MCF 10A (cell line): Measurements from ENCODE around the gene UTS2B. TPM values are rescaled to one million over a fixed set of nuclear protein-coding genes. Genes with fewer than 3 reads are reported as not detected.

Experiments
- Bru-seq: library from RNA; stranded (reverse); fragments of 400-500 nt; gene quantifications from one replicate; lab custom pipeline; 2021; lab: Mats Ljungman, UMichigan
- BruChase-seq, 2 experiments: library from RNA; stranded (reverse); fragments of 400-500 nt; gene quantifications; one replicate each; lab custom pipeline; 2021; lab: Mats Ljungman, UMichigan
- BruUV-seq: library from RNA; stranded (reverse); fragments of 400-500 nt; replicated peaks from 2 replicates; lab custom pipeline; 2021; lab: Mats Ljungman, UMichigan
- CTCF ChIA-PET: fragments of 300-600 bp; sonication (Branson Sonifier 250); formaldehyde crosslinking; extraction: SDS; loops from one replicate; lab custom pipeline; 2021; ENCODE audit warnings: antibody characterized with exemption, inconsistent platforms; lab: Yijun Ruan, JAX
- POLR2A ChIA-PET: fragments of 300-600, 350-650 bp; sonication (Branson Sonifier 250); formaldehyde crosslinking; extraction: SDS; loops from one replicate; lab custom pipeline; 2020; ENCODE audit warnings: antibody characterized with exemption, inconsistent platforms; lab: Yijun Ruan, JAX
- DNase-seq: peaks from one replicate; pipeline ENCODE4 v3.0.0-alpha.2; 2018; ENCODE audit not compliant: unreplicated experiment
- H3K27ac Mint-ChIP-seq: one replicate; pipeline ENCODE4 v1.8.0; 2022; ENCODE audit warnings: mild to moderate bottlenecking, low read depth, mixed read lengths; ENCODE audit not compliant: unreplicated experiment
- H3K27me3 Mint-ChIP-seq: one replicate; pipeline ENCODE4 v1.8.0; 2022; ENCODE audit warnings: mixed read lengths; ENCODE audit not compliant: insufficient read depth, unreplicated experiment
- H3K36me3 Mint-ChIP-seq: one replicate; pipeline ENCODE4 v1.8.0; 2022; ENCODE audit warnings: mild to moderate bottlenecking, moderate library complexity, mixed read lengths; ENCODE audit not compliant: insufficient read depth, unreplicated experiment
- H3K4me1 Mint-ChIP-seq: one replicate; pipeline ENCODE4 v1.8.0; 2022; ENCODE audit warnings: mixed read lengths; ENCODE audit not compliant: insufficient read depth, unreplicated experiment
- H3K4me3 Mint-ChIP-seq: one replicate; pipeline ENCODE4 v1.8.0; 2022; ENCODE audit warnings: mild to moderate bottlenecking, moderate library complexity, mixed read lengths; ENCODE audit not compliant: unreplicated experiment
- H3K9me3 Mint-ChIP-seq: one replicate; pipeline ENCODE4 v1.8.0; 2022; ENCODE audit warnings: mixed read lengths; ENCODE audit not compliant: unreplicated experiment
- intact Hi-C: fragments of 100-400 bp; cut with micrococcal nuclease; formaldehyde crosslinking; loops from 2 replicates; pipeline ENCODE4 v1.14.1; 2022
- long read RNA-seq: library from polyadenylated mRNA; stranded (forward); transcript quantifications from one replicate; pipeline ENCODE4 v2.0.0, GENCODE V29; 2022
- total RNA-seq: library from RNA; stranded (reverse); gene quantifications from 2 replicates; pipeline ENCODE4 v1.2.3, GENCODE V29; 2022
- TF ChIP-seq, protein P1 (sequence below): fragments of 200-600 bp; IDR thresholded peaks from one replicate; pipeline ENCODE4 v1.8.0; 2022; ENCODE audit warnings: antibody characterized with exemption, mild to moderate bottlenecking; ENCODE audit not compliant: unreplicated experiment

The UTS2B gene, protein sequence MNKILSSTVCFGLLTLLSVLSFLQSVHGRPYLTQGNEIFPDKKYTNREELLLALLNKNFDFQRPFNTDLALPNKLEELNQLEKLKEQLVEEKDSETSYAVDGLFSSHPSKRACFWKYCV
- total RNA-seq (0.26 TPM in 1 of 2 replicates, not detected in the other), Bru-seq, nascent RNA (percentile 18 among the genes with signal in this experiment), BruChase-seq, experiment 1, labeled RNA remaining after a 6-hour chase (percentile 13 among the genes with signal in this experiment), BruChase-seq, experiment 2, labeled RNA remaining after a 2-hour chase (percentile 11 among the genes with signal in this experiment)
- long read RNA-seq: 0 reads

DNA sequence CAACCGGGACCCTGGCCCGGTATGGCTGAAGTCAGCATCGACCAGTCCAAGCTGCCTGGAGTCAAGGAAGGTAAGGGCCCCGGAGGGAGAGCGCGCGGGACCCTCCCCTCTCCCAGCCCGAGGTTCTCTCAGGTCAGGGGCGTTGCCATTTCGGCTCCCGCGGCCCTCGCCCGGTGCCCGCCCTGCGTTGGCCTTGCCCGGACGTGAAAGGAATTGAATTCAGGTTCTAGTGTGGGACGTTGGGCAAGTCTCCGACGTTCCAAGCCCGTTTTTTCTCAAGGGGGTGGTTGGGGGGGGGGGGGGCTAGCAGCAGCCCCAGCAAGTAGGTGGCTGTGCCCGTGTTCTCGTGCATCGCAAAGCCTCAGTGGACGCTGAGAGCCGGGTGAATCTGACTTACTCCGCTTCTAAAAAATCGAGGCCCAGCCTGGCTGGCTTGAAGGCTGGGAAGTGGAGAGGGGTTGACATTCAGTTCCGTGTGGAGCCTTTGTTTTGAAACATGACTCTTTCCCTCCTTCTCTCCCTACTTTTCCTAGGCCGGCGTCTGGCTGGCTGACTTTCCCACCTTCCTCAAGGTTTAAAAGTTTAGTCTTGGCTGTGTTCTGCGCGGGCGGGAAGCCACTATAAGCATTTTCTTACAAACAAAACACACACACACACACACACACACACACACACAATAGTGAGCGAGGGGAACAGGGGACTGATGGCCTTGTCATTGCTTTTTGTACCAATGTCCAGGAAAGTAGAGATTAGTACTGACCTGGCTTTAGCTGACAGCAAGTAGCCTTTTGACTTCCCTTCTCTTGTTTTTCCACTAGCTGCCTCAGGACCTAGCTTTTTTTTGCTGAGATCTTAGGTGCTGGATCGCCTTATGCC, at the start of gene UTS2B:
Gene UTS2B, minus strand, starts transcription at position 873 of the 876 bp plus-strand sequence. CDS start 48,337 bp downstream, outside the sequence.
- intact Hi-C loops: loop anchor here (2.0 to 5.0 kb wide), 3 partner anchors 27 to 613 kb away; no protein-coding TSS in a partner anchor
- H3K27ac Mint-ChIP-seq: peak within 1 kb of the TSS; percentile 91
- no TSS peak for BruUV-seq
- ChIA-PET POLR2A (interaction anchor here (0.7 to 5.1 kb wide), 17 partner anchors 10 to 263 kb away, joined by 3 to 40 read pairs (median 4); no protein-coding TSS in a partner anchor), CTCF (interaction anchor here (0.6 to 1.4 kb wide), 4 partner anchors 14 to 1711 kb away, joined by 3 to 4 read pairs (median 3); no protein-coding TSS in a partner anchor)
- H3K4me3 Mint-ChIP-seq: peak within 1 kb of the TSS; percentile 76
- TF ChIP-seq, protein P1, sequence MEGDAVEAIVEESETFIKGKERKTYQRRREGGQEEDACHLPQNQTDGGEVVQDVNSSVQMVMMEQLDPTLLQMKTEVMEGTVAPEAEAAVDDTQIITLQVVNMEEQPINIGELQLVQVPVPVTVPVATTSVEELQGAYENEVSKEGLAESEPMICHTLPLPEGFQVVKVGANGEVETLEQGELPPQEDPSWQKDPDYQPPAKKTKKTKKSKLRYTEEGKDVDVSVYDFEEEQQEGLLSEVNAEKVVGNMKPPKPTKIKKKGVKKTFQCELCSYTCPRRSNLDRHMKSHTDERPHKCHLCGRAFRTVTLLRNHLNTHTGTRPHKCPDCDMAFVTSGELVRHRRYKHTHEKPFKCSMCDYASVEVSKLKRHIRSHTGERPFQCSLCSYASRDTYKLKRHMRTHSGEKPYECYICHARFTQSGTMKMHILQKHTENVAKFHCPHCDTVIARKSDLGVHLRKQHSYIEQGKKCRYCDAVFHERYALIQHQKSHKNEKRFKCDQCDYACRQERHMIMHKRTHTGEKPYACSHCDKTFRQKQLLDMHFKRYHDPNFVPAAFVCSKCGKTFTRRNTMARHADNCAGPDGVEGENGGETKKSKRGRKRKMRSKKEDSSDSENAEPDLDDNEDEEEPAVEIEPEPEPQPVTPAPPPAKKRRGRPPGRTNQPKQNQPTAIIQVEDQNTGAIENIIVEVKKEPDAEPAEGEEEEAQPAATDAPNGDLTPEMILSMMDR: no peak
- peaks cover 45% of the 10 kb centered on the region for H3K4me1 Mint-ChIP-seq
- no peaks in the 10 kb centered on the region for H3K27me3 Mint-ChIP-seq
- no peaks in the 10 kb centered on the region for H3K36me3 Mint-ChIP-seq
- no peaks in the 10 kb centered on the region for H3K9me3 Mint-ChIP-seq
- peak; percentile 62 for DNase-seq

DNA sequence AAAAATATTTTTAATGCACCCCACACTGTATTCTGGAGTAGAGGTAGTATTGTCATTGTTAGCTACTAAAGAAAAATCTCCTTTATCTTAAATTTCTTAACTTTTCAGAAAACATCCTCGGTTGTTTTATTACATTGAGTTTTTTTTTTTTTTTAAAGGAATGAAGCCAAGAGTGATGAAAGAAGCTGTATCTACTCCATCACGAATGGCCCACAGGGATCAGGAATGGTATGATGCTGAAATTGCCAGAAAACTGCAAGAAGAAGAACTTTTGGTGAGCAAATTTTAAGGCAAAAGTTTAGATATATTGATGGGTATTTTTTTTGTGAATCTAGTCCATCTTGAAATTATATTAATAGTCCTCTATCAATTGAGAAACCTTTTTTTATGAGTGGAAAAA, 49.7 kb upstream of the UTS2B start:
- Mint-ChIP-seq H3K27me3 (no peaks in the 10 kb centered on the region), H3K4me3 (no peak overlapping the region), H3K9me3 (no peaks in the 10 kb centered on the region), H3K27ac (no peak overlapping the region), H3K4me1 (peaks cover 7% of the 10 kb centered on the region), H3K36me3 (peaks cover 58% of the 10 kb centered on the region)
- no TSS peak for BruUV-seq
- intact Hi-C loops: loop anchor here (10.0 kb wide), 1 partner anchor 495 kb away; no protein-coding TSS in a partner anchor
- ChIA-PET POLR2A (interaction anchor here (1.0 to 1.2 kb wide), 3 partner anchors 21 to 129 kb away, joined by 3 to 4 read pairs (median 4); no protein-coding TSS in a partner anchor), CTCF (interaction anchor here (0.7 kb wide), 1 partner anchor 376 kb away, joined by 4 read pairs; no protein-coding TSS in a partner anchor)
- TF ChIP-seq, protein P1: no peak
- no peak for DNase-seq

DNA sequence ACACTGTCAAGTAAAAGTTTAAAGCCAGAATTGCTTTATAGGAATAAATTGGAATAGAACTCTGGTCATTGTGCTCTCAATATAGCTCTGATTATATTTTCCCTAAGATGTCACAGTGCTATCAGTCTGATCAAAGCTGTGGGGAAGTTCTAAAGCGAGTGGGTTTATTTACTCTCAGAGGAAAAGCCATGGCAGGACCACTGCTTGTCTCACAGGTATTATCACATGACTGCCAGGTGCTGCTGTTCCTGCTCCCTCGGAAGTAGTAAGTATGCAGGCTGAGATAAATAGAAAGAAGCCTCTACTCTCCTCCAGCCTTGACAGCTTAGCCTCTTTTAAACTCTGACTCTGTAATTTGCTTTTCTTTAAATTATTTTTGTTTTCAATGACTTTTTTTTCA, 49.1 kb upstream of the UTS2B start:
- H3K4me3 Mint-ChIP-seq: no peak overlapping the region
- intact Hi-C loops: loop anchor here (5.0 kb wide), 1 partner anchor 47 kb away; the partner anchor contains the start of gene UTS2B
- H3K27me3 Mint-ChIP-seq: no peaks in the 10 kb centered on the region
- DNase-seq: no peak
- ChIA-PET CTCF (interaction anchor here (0.7 kb wide), 1 partner anchor 377 kb away, joined by 4 read pairs; no protein-coding TSS in a partner anchor), POLR2A (interaction anchor here (0.6 to 1.2 kb wide), 2 partner anchors 51 to 845 kb away, joined by 3 to 4 read pairs; no protein-coding TSS in a partner anchor)
- H3K4me1 Mint-ChIP-seq: peaks cover 7% of the 10 kb centered on the region
- no TSS peak for BruUV-seq
- TF ChIP-seq, protein P1: no peak
- peaks cover 58% of the 10 kb centered on the region for H3K36me3 Mint-ChIP-seq
- no peaks in the 10 kb centered on the region for H3K9me3 Mint-ChIP-seq
- no peak overlapping the region for H3K27ac Mint-ChIP-seq
